ENCODE data around the gene COX5A. TPM values are rescaled to one million over a fixed set of nuclear protein-coding genes. Genes with fewer than 3 reads are reported as not detected.

COX5A gene
- 48.4 and 71.7 TPM in 2 replicates for total RNA-seq

DNA sequence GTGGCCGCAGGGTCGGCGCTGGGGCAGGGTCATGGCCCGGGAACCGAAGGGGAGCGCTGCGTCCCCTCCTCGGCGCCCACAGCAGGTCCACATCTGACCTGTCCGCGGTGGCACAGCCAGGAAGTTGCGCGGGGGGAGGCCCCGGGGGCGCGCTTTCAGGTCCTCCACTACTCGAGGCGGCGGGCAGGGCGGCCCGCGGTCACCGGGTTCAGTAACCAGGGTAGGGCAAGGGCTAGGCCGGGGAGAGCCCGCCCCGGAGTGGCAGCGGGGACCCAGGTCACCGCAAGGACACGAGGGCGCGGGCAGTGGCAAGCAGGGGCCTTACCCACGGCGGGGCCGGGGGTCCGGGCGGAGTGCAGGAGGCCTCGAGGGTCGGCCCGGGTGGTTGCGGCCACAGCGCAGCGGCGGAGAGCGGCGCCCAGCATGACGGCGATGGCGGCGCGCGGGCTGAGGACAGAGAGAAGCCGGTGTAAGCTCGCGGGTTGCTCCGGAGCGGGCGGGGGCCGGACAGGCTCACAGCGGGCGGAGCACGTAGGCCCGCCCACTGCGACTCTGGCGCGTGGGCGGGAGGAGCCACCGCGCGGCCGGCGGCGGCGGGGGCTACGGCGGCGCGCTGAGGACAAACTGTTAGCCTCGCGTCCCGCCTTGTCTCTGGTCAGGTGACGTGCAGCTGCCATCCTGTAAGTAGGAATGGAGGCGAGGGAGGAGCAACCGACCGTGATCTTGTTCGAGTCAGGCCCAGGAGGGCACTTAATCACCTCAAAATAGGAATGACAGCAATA is at the start of gene COX5A:
Gene COX5A, minus strand, starts transcription at position 484 of the 782 bp plus-strand sequence. Its CDS starts 59 bp downstream, at position 425.
- DNase-seq (ENCODE audit: low read depth): peak; percentile 90

DNA sequence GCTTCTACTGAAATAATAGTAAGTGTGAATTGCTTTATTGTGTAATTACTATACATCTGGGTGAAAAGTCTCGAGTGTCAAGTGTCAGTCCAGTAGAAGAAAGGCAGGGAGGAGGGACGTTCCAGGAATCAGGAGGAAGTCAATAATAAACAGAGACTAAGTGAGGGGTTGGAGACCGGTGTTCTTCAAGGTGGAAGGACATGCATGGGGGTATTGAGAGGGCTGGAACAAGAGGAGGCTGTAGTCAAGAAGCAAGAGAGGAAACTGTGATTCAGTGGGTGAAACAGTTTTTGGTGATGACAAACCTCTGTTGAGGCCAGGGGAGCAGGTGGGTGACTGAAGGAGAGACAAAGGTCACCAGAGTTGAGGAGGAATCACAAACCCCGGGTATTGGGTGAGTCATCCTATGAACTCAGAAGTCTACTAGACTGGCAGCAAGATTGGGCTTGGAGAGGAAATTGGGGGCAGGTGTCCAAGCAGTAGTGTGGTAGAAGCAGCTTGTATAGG is 45.9 kb upstream of the COX5A start:
- peak; percentile 42 for DNase-seq (ENCODE audit: low read depth)

DNA sequence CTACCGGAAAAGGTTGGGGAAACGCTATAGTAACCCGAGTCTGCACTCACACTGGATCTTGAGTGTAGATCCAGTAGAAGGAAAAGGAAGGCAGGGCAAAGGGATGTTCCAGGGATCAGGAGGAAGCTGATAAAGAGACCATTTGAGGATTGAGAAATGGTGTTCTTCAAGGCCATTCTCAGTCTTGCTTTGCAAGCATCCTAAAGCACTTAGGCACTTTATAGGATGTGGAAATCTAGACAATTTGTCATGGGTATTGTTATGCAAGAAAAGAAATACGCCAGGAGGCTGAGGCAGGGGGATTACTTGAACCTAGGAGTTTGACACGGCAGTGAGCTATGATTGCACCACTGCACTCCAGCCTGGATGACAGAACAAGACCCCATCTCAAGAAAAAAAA is 44.3 kb upstream of the COX5A start:
- DNase-seq (ENCODE audit: low read depth): no peak

DNA sequence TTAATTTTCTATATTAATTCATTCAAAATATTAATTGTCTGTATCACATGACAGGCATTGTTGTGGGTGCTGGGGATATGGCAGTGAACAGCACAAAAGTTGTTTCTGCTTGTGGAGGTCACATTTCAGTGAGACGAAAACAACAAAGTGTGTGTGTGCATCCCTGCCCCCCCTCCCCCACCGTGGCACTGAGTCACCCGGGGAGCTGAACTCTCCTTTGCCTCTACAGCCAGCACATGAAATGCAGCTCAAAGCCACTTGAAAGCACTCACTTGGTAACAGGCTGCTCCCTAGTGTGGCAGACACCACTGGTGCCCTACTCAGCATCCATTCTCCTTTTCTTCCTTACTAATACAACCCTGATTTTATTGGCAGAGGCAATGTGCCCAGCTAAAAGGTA is 40.6 kb upstream of the COX5A start:
- DNase-seq (ENCODE audit: low read depth): peak; percentile 43

DNA sequence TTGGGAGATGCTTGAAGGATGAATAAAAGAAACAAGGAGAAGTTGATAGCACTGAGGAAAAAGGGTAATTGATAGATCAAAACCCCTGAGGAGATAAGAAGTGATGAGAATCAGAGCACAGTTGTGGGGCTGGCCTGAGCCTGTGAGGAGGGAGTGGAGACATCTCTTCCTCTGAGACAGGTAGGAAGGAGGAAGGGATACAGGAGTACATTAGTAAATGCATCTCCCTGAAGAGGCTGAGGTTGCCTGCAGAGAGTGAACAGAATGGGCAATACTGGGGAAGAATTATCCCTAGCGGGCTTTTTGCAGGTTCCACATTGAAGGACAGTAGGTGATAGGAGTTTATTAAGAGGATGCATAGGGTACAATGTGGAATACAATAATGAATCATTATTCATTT is 40.2 kb upstream of the COX5A start:
- DNase-seq (ENCODE audit: low read depth): no peak

DNA sequence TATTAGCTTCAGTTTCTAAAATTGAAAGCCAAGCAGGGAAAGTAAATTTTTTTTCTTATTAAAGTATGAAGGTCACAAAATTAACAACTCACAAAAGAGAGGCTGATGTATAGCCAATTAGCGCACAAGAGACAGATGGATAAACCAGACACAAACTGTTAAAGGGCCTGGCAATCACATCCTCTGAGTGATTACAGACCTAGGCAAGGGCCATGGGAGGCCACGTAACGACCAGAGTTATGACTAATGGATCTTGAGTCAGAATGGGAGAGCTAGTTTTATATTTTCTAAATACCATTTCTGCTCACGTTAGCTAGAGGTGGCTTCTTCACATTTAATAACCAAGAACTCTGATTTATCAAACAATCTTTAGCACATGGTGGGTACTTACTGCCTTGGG is 39.7 kb upstream of the COX5A start:
- DNase-seq (ENCODE audit: low read depth): no peak

DNA sequence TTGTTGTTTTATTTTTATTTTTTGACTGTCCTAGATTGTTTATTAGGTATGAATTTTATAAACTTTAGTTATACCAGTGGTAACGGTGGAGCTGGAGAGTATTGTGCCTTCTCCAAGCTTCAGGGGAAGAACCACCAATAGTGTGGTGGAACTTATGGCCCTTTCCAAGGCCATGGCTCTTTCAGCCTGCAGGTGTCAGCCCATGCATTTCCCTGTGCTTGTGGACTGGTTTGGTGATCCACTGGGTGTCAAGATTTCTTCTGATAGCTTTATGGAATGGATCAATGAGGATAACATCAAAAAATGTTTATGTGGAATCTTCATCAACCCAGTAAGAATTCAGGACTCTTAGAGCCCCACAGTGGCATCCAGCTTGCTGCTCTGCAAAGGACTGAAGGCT is 38.3 kb upstream of the COX5A start:
- DNase-seq (ENCODE audit: low read depth): no peak

DNA sequence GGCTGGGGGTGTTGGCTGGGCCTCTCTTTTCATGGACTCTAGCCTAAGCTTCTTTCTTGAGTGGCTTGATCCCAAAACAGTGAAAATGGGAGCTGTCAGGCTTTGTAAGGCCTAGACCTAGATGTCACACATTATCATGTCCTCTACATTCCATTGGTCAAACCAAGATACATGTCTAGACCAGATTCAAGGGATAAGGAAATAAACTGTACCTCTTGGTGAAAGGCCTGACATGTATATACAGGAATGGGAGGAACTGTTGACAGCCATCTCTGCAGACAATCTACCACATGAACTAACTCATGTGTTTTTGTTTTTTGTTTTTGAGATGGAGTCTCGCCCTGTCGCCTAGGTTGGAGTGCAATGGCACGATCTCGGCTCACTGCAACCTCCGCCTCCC is 29.8 kb upstream of the COX5A start:
- DNase-seq (ENCODE audit: low read depth): no peak

DNA sequence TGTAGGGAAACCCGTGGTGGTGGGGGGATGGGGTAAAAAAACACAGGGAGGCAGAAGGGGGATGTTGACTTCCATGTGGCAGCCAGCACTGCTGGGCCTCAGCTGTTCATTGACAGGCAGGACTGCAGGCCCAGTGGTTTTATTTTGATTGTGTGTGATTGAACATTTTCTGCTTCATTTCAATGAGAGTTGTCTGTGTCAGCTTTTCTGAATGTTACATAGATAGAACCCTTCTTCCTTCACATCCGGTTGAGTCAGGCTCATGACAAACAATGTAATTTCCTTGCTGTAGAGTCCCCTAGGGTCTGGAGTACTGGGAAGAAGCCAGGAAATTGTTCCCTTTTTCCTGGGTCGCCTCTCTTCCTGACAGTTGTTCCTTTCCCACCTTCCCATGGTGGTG is 26.9 kb upstream of the COX5A start:
- peak; percentile 41 for DNase-seq (ENCODE audit: low read depth)

DNA sequence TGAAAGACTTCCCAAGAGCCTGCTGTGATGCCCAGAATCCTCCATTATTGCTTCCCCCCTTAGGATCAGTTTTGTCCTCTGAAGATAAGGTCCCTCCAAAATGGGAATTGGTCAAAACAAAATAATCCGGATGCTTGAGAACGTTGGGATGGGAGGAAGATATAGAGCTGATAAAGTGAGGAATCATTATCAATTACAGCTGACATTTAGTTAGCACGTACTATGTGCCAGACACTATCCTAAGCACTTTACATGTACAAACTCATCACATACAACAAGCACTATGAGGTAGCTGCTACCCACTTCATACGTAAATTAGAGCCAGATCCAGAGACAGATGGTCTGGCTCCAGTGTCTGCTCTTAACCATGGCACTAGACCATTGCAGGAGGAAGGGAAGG is 25.3 kb upstream of the COX5A start:
- no peak for DNase-seq (ENCODE audit: low read depth)

DNA sequence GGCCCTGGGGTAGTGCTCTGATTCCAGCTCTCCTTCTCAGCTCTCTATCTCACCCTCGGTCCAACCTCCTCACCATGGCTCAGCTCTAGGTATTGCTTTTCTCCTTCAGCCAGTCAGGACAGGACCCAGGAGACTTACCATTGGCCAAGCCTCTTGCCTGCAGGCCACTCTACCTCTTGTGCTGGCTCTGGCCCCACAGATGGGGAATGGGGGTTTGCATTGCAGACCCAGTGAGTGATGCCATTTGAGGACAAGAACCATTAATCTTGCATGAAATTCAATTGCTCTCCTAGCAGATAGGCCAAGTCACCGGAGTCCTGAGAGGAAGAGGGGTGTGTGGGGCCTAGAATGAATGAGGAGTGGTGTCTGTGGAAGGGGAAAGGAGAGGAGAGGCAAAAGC is 24.8 kb upstream of the COX5A start:
- DNase-seq (ENCODE audit: low read depth): no peak

DNA sequence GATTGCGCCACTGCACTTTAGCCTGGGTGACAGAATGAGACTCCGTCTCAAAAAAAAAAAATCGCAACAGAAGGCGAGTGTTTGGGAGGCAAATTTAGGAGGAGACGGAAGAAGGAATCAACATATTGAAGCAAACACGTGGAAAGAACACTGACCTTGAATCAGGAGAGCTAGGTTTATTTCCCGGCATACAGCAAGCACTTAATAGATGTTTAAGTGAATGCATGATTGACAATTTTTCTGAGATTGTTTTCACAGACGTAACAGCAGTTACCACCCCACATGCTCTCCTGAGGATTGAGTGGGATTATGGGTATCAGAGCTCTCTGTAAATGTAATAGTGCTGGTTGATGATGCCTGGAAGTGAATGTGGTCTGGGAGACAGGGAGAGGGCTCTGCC is 24.3 kb upstream of the COX5A start:
- DNase-seq (ENCODE audit: low read depth): no peak

DNA sequence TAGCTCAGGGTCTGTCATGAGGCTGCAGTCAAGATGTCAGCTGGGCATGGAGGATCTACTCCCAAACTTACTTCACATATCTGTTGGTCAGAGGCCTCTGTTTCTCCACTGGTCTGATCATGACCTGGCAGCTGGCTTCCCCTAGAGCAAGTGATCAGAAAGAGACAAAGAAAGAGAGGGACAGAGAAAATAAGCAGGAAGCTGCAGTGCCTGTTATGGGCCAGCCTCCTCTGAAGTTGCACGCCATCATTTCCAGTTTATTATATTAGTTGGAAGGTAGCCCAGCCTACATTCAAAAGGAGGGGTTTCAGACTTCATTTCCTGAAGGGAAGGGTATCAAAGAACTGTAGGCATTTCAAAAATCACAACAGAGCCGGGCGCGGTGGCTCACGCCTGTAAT is 23.7 kb upstream of the COX5A start:
- DNase-seq (ENCODE audit: low read depth): no peak

DNA sequence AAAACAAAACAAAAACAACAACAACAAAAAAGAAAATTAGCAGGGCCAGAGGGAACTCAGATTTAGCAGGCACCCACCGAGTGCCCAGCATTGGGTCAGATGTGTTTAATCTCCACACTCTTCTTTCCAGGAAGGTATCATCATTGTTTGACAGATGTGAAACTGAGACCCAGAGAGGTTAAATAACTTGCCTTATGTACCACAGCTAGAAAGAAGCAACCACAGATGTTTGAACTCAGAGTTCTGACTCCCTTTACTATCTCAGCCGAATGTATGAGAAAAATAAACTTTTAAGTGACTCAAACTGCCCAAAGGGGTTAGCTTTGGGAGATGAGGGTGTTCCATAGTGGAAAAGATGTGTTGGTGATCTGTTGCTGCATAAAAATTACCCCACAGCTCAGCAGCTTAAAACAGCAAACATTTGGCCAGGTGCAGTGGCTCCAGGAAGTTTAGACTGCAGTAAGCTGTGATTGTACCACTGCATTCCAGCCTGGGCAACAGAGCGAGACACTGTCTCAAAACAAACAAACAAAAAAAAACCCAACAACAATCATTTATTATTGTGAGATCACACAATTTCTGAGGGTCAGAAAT is 23.2 kb upstream of the COX5A start:
- DNase-seq (ENCODE audit: low read depth): no peak

DNA sequence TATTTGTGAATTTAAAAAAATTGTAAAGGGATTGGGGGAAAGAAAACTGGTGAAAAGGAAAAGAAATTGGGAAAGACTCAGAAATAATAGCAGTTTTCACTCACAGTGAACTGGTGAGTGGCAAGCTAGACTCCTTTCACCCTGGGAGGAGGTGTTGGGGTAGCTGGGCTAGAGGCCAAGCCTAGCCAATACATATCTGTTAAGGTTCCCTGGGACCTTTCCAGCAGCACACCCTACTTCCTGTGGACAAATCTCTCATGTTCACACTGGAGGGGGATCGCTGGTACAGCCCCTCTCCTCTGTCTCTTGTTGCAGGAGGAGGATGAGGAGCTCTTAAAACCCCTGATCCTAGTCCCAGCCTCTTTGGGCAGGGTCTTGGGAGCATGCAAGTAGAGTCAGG is 22.4 kb upstream of the COX5A start:
- DNase-seq (ENCODE audit: low read depth): no peak

DNA sequence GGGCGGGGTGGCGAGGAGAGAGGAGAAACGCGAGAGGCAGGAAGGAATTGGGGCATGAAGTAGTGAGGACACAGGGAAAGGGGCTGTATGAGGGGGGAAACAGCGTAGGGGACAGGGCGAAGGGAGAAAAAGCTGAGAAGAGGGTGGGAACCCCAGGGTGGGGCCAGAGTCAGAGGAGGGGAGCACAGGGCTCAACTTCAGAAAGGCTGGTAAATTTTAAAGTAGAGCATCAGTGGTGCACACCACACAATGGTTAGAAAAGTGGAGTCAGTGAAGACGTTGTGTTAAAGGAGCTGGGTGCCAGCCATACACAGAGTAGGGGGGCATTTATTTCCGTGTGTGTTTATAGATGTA is 21.7 kb upstream of the COX5A start:
- DNase-seq (ENCODE audit: low read depth): no peak

DNA sequence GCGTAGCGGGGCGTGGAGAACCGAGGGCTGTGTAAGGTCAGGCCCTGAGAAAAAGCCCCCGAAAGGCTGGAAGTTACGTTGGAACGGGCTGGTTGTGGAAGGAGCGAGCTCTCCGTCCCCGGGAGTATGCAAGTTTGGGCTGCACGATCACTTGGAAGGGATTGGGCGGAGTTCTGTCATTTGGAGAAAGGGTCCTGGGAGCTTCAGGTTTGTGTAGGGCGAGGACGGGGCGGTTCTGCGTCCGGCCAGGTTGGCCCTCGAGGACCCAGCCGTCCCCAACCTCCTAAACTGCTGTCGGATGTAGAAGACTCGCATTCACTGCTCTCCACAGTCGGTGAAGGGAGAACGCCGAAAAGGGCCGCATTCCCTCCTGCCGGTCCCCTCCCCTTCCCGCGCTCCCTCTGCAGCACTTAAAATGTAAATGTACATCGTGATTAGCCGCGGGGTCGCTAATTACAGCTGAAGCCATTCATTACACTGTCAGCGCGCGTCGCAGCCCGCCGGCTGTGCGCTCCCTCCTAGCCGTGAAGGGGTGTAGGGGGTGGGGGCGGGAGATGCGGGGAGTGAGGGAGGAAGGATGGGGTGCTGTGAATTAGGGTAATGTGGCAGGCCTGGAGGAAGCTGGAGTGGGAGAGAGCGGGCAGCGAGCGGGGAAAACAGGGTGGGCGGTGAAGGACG is 21.2 kb upstream of the COX5A start:
- no peak for DNase-seq (ENCODE audit: low read depth)

DNA sequence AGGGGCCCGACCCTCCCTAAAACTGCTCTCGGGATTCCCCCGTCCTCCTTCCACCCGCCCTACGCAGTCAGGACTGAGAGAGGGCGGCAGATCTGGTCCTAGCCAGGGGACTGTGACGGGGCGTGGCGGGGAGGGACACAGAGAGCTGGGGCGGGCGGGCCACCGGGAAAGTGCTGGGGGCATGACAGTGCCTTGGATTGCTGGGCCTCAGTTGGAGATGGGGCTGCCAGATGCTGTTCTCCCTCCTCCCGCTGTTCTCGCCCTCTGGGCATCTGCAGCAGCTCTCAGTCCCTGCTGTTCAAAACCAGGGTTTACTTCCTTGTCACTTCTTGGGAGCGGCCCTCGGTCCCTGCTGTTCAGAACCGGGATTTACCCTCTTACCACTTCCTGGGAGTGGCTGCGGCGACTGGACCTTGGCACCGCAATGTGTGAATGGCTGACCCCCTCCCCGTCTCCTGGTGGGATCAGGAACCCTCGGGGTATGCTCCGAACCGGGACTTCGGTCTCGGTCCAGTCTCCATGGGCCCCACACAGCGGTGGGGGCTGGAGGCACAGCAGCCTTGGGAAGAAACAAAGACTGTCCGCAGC is 20.5 kb upstream of the COX5A start:
- peak; percentile 37 for DNase-seq (ENCODE audit: low read depth)

DNA sequence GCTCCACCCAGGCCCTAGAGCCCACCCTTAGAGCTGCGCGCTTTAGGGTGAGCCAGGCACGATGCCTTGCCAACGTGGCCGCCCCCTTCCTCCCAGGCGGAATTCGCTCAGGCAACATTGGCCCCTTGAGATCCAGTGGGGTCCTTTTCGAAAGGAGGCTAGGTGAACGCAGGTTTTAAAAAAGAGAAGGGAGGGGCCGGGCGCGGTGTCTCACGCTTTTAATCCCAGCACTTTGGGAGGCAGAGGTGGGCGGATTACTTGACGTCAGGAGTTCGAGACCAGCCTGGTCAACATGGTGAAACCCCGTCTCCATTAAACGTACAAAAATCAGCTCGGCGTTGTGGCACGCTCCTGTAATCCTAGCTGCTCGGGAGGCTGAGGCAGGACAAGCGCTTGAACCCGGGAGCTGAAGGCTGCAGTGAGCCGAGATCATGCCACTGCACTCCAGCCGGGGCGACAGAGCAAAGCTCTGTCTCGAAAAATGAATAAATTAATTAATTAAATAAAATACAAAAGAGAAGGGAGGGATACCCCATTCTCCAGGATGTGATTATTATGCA is 19.7 kb upstream of the COX5A start:
- no peak for DNase-seq (ENCODE audit: low read depth)

DNA sequence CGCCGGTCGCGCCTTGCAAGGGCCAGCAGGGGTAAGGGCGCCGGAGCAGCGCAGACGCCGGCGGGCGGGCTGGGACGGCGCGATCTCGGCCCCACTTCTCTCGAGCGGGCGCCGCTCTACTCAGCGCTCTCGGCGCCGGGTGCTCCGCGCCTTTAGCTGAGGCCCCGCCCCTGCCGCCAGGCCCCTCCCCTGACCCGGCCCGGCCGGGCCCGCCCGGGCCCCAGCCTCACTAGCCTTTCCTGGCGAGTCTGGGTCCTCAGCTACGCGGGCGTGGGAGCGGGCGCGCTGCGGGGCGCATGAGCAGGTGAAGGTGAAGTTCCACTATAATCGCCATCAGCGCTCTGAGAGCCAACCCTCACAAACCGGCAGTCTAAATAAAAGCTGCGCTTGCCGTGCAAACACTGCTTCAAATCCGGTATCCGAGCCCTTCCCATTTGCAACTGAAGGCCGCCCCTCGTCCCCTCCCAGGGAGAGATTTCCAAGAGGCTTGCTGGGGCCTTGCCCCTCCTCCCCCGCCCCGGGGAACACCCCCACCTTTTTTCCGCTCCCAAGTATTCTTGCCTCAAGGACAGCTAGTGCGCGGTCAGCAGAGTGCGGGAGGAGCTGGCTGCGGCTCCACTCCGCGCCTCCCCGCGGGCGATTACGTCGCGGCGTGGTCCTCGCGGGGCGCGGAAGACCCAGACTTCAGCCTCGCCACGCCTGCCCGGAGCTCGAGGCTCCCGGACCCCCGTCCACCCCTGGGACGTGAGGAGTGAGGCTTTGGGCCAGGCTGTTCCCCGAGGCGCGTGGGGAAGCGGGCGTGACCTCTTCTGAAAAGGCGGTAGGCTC is 19.0 kb upstream of the COX5A start, which contains the start of gene RPP25:
Gene RPP25, minus strand, starts transcription at position 125 of the 828 bp plus-strand sequence. CDS start 189 bp downstream, outside the sequence.
- DNase-seq (ENCODE audit: low read depth): peak; percentile 49
